Prostate gland (tissue), 2 donors: ENCODE measurements around the gene NINJ1. TPM values are rescaled to one million over a fixed set of nuclear protein-coding genes. Genes with fewer than 3 reads are reported as not detected.

ENCODE experiments used
- DNase-seq: peaks from one replicate; pipeline ENCODE4 v3.0.0-alpha.2; 2019; ENCODE audit warnings: low spot score
- H3K27ac ChIP-seq, 2 donors: fragments of 200-600 bp; sonication (generic); 2 replicates each; pipeline ENCODE4 v1.5.1; 2017 to 2019
- H3K27me3 ChIP-seq: fragments of 200-600 bp; sonication (generic); replicated peaks from 2 replicates; pipeline ENCODE4 v1.5.1; 2019; ENCODE audit not compliant: insufficient read depth
- H3K36me3 ChIP-seq, 2 donors: fragments of 200-600 bp; sonication (generic); 1 replicate in 1 of 2; 2 replicates in 1 of 2; pipeline versions ENCODE4 v1.5.1 to v1.8.1; 2017 to 2019
- H3K4me1 ChIP-seq: fragments of 200-600 bp; sonication (generic); replicated peaks from 2 replicates; pipeline ENCODE4 v1.5.1; 2019
- H3K4me3 ChIP-seq, 2 donors: fragments of 200-600 bp; sonication (generic); 2 replicates each; pipeline ENCODE4 v1.5.1; 2017 to 2019
- H3K9me3 ChIP-seq: fragments of 200-600 bp; sonication (generic); 2 replicates; pipeline ENCODE4 v1.5.1; 2017
- CTCF ChIP-seq, 4 experiments: fragments of 200-600 bp in 2 of 4; fragments of 450-650 bp in 2 of 4; sonication (generic) in 2 of 4; IDR thresholded peaks; 1 replicate in 3 of 4; 2 replicates in 1 of 4; pipeline ENCODE4 v1.5.1; 2016 to 2019; ENCODE audit warnings: antibody characterized with exemption in 4 of 4, mild to moderate bottlenecking in 2 of 4, moderate library complexity in 2 of 4
- POLR2A ChIP-seq: fragments of 450-650 bp; IDR thresholded peaks from one replicate; pipeline ENCODE4 v1.6.1; 2016; ENCODE audit warnings: antibody characterized with exemption, mild to moderate bottlenecking
- POLR2AphosphoS5 ChIP-seq: sonication (generic); formaldehyde crosslinking; IDR thresholded peaks from one replicate; pipeline ENCODE4 v1.6.1; 2017; ENCODE audit warnings: antibody characterized with exemption
- WGBS: methylation state at CpG from one replicate; pipeline ENCODE4 v1.1.5; 2018; 5-methylcytosine and 5-hydroxymethylcytosine counted together
- intact Hi-C: fragments of 100-400 bp; cut with DNase I; formaldehyde crosslinking; loops from one replicate; pipeline ENCODE4 v1.14.2; 2022
- total RNA-seq, 2 donors: library from RNA; depleted of rRNA; stranded (reverse); fragments of >200 nt; gene quantifications; one replicate each; pipeline ENCODE4 v1.1.0, GENCODE V29; 2016

NINJ1 gene
- total RNA-seq, 2 donors from 2014 or later: 139 to 183 TPM

- H3K9me3 ChIP-seq: no peaks in the 10 kb centered on the region
- 91% methylated on average over 12 of the region's 13 CpGs for WGBS
- H3K27me3 ChIP-seq: no peaks in the 10 kb centered on the region
- no peak for DNase-seq
- intact Hi-C loops: loop anchor here (10.0 kb wide), 1 partner anchor 159 kb away; no protein-coding TSS in a partner anchor
- no peaks in the 10 kb centered on the region for H3K36me3 ChIP-seq
- TF ChIP-seq POLR2AphosphoS5: no peak
- TF ChIP-seq POLR2A: no peak
- no peak for TF ChIP-seq CTCF (IDR thresholded peaks at IDR 0.05)
- H3K27ac ChIP-seq: no peak overlapping the region
- no peaks in the 10 kb centered on the region for H3K4me1 ChIP-seq
- no peak overlapping the region for H3K4me3 ChIP-seq
Measured at GRCh38 chr9:93164085-93164484, 30.0 kb upstream of the NINJ1 start.

DNA sequence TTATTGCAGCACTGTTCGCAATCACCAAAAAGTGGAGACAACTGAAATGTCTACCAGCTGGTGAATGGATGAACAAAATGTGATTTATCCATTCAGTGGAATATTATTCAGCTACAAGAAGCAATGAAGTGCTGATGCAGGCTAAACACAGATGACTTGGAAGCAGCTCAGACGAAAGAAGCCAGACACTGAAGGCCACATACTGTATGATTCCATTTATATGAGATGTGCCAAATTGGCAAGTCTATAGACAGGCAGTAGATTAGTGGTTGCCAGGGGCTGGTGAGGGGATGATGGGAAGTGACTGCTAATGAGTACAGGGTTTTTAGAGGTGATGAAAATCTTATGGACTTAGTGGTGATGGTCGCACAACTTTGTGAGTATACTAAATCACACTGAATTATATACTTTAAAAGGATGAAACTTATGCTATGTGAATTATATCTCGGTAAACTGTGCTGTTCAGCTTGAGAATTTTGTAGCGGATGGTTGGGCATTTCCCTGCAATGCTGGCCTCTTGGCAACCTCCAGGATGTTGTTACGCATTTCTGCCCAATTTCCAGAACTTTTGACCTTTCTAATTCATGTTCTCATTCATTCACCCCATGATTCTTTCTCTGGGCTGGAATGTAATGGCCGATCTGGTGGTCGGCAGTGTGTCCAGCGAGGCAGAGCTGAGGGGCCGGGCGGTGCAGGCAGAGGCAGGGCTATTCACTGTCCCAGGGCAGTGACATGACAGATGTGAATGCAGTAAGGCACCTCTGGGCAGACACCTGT, 27.9 kb upstream of the NINJ1 start:
- H3K4me3 ChIP-seq: no peak overlapping the region
- no peak for DNase-seq
- no peaks in the 10 kb centered on the region for H3K9me3 ChIP-seq
- H3K4me1 ChIP-seq: no peaks in the 10 kb centered on the region
- no peak for TF ChIP-seq POLR2AphosphoS5
- TF ChIP-seq CTCF (IDR thresholded peaks at IDR 0.05): no peak
- TF ChIP-seq POLR2A: no peak
- no peak overlapping the region for H3K27ac ChIP-seq
- H3K27me3 ChIP-seq: no peaks in the 10 kb centered on the region
- H3K36me3 ChIP-seq: no peaks in the 10 kb centered on the region
- intact Hi-C loops: loop anchor here (2.0 to 10.0 kb wide), 2 partner anchors 143 to 157 kb away; no protein-coding TSS in a partner anchor
- 74% methylated on average over 11 of the region's 11 CpGs for WGBS

DNA sequence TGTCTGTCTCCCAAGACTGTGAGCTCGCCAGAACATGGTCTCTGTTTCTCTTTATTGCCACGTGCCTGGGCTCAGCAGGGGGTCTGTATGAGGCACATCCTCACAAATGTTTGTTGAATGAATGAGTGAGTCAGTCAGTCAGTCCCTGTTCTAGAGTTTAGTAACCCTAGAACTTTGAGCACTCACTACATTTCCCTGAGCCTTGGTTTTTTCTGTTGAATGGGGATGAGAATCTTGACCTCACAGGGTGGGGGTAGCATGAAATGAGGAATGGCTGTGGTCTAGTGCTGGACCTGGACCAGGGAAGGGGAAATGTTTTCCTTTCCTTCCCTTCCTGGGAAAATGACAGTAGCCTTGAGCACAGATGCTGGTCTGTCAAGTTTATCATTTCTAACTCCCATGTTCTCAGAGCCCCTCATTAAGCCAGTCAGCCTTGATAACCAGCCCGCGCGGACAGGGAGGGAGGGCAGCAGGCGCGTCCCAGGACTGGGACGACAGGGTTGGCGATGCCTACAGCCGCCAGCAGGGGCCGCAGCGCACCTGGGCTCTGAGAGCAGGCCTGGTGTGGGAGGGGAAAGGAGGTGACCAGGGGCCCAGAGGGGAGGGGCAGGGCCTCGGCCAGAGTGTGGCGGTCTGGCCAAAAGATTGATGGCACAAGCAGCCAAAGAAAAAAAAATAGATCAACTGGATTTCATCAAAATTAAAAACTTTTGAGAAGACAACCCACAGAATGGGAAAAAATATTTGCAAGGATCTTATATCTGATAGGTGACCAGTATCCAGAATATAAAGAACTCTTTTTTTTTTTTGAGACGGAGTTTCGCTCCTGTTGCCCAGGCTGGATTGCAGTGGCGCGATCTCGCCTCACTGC, 25.8 kb upstream of the NINJ1 start:
- Histone ChIP-seq H3K27ac (no peak overlapping the region), H3K4me1 (no peaks in the 10 kb centered on the region), H3K36me3 (no peaks in the 10 kb centered on the region), H3K9me3 (no peaks in the 10 kb centered on the region), H3K27me3 (no peaks in the 10 kb centered on the region), H3K4me3 (no peak overlapping the region)
- peak; percentile 87 to 99 (median 94) for TF ChIP-seq CTCF (IDR thresholded peaks at IDR 0.05)
- peak; percentile 71 for TF ChIP-seq POLR2AphosphoS5
- TF ChIP-seq POLR2A: no peak
- DNase-seq: peak; percentile 81
- WGBS: 13% methylated on average over 19 of the region's 19 CpGs
- intact Hi-C loops: loop anchor here (2.0 to 10.0 kb wide), 3 partner anchors 145 to 405 kb away; no protein-coding TSS in a partner anchor

GRCh38 chr9:93156475-93157008, 22.5 kb upstream of the NINJ1 start:
- Histone ChIP-seq H3K9me3 (no peaks in the 10 kb centered on the region), H3K36me3 (no peaks in the 10 kb centered on the region), H3K4me1 (no peaks in the 10 kb centered on the region), H3K27me3 (no peaks in the 10 kb centered on the region), H3K27ac (no peak overlapping the region), H3K4me3 (no peak overlapping the region)
- no peak for DNase-seq
- intact Hi-C loops: loop anchor here (10.0 kb wide), 1 partner anchor 408 kb away; no protein-coding TSS in a partner anchor
- TF ChIP-seq CTCF (IDR thresholded peaks at IDR 0.05) (no peak), POLR2AphosphoS5 (no peak), POLR2A (no peak)
- WGBS: 91% methylated on average over 11 of the region's 11 CpGs
